ENCODE results near the gene MAP2K7. TPM values are rescaled to one million over a fixed set of nuclear protein-coding genes. Genes with fewer than 3 reads are reported as not detected.

MAP2K7 gene
- total and polyA plus RNA-seq, 8 donors = 25.7 to 33.1 (median 30.6) TPM

GRCh38 chr19:7941895-7942596, 38.4 kb downstream of the MAP2K7 start:
- peak overlapping the region in 1 of 2 donors; percentile 74 for H3K4me3 ChIP-seq
- intact Hi-C loops (cut with DNase I) = loop anchor here in 1 of 2 donors (10.0 kb wide), 1 partner anchor 313 kb away; no protein-coding TSS in a partner anchor

GRCh38 chr19:7942981-7943443, 39.3 kb downstream of the MAP2K7 start:
- ATAC-seq (no peak), DNase-seq (no peak)
- intact Hi-C loops (cut with DNase I) = loop anchor here in 1 of 2 donors (10.0 kb wide), 1 partner anchor 312 kb away; no protein-coding TSS in a partner anchor
- no peak for TF ChIP-seq CTCF (IDR thresholded peaks at IDR 0.05)
- no peaks in the 10 kb centered on the region for H3K27me3 ChIP-seq
- peak overlapping the region; percentile 86 to 92 for H3K27ac ChIP-seq
- H3K4me3 ChIP-seq = peak overlapping the region; percentile 74 to 91
- H3K9me3 ChIP-seq = no peaks in the 10 kb centered on the region
- H3K36me3 ChIP-seq = peaks cover 0 to 31% of the 10 kb centered on the region in 2 donors
- peaks cover 7 to 42% of the 10 kb centered on the region in 2 donors for H3K4me1 ChIP-seq

More at GRCh38 chr19:7941895-7942596, 38.4 kb downstream of the MAP2K7 start:
- TF ChIP-seq CTCF (IDR thresholded peaks at IDR 0.05) = no peak
- Histone ChIP-seq H3K9me3 (no peaks in the 10 kb centered on the region), H3K27ac (no peak overlapping the region), H3K27me3 (no peaks in the 10 kb centered on the region), H3K36me3 (peaks cover 0 to 41% of the 10 kb centered on the region in 2 donors), H3K4me1 (peaks cover 7 to 42% of the 10 kb centered on the region in 2 donors)
- ATAC-seq (no peak), DNase-seq (peak in 1 of 4 donors; percentile 58)

DNA sequence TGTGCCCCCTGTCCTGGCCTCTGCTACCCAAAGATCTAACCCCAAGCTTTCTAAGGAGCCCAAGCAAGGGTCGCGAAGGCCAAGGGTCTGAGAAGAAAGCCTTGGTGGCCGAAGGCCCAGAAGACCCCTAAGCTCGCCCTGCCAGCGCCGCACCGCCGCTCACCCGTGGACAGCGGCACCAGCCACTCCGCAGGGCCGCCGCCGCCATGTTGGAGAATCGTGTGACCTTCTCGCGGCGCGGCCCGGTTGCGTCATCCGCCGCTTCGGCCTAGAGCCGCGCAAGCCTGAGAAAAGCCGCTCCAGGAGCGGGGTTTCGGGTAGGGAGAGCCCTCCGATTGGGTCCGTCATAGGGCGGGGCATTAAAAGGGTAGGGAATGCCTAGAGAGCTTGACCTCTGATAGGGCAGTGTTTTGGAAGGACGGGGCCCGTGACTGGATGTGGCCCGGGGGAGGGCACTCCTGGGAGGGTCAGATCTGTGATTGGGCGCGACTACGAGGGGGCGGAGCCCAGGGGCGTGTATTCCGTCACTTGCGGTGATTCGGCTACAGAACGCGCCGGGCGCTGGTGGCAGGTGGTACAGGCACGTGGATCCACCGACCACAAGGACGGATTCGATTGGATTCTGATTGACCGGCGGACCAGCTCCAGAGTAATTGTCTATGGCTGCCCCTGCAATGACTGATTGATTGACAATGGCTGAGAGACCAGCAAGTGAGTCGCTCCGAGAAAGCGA, 39.9 kb downstream of the MAP2K7 start, which contains the start of gene TIMM44:
Gene TIMM44, minus strand, starts transcription at position 223 of the 733 bp plus-strand sequence. Its CDS starts 15 bp downstream, at position 208.
- ATAC-seq = peak; percentile 98
- no peaks in the 10 kb centered on the region for H3K27me3 ChIP-seq
- intact Hi-C loops (cut with DNase I) = loop anchor here in 1 of 2 donors (10.0 kb wide), 1 partner anchor 311 kb away; no protein-coding TSS in a partner anchor

GRCh38 chr19:7944177-7944761, 40.6 kb downstream of the MAP2K7 start:
- peak; percentile 79 to 92 (median 86) for DNase-seq
- Histone ChIP-seq H3K36me3 (peaks cover 0 to 19% of the 10 kb centered on the region in 2 donors), H3K27ac (peak overlapping the region; percentile 66 to 92), H3K27me3 (no peaks in the 10 kb centered on the region), H3K4me1 (peaks cover 7 to 42% of the 10 kb centered on the region in 2 donors), H3K4me3 (peak overlapping the region; percentile 58 to 74), H3K9me3 (no peaks in the 10 kb centered on the region)
- intact Hi-C loops (cut with DNase I) = loop anchor here in 1 of 2 donors (10.0 kb wide), 1 partner anchor 311 kb away; no protein-coding TSS in a partner anchor
- ATAC-seq = peak; percentile 78
- peak; percentile 84 to 86 for TF ChIP-seq CTCF (IDR thresholded peaks at IDR 0.05)

More for the DNA sequence above, 39.9 kb downstream of the MAP2K7 start, which contains the start of gene TIMM44:
- Histone ChIP-seq H3K9me3 (no peaks in the 10 kb centered on the region), H3K4me3 (peak within 1 kb of the TSS; percentile 74 to 91), H3K4me1 (peaks cover 7 to 42% of the 10 kb centered on the region in 2 donors), H3K27ac (peak within 1 kb of the TSS; percentile 86 to 92), H3K36me3 (peaks cover 0 to 25% of the 10 kb centered on the region in 2 donors)
- no peak for TF ChIP-seq CTCF (IDR thresholded peaks at IDR 0.05)
- peak; percentile 97 to 99 (median 99) for DNase-seq

All from left lung (tissue), 10 donors.